Measurements from ENCODE around the gene MCTP1.

The MCTP1 gene

GRCh38 chr5:94661086-94661485, 623.8 kb downstream of the MCTP1 start:
- no peak overlapping the region for H3K4me3 ChIP-seq (ENCODE audit: low read depth, low read length)
- DNase-seq (ENCODE audit: low read depth) = no peak
- no peak for TF ChIP-seq CTCF (IDR thresholded peaks at IDR 0.05; ENCODE audit: insufficient read depth, low read depth, low read length, missing control alignments)

DNA sequence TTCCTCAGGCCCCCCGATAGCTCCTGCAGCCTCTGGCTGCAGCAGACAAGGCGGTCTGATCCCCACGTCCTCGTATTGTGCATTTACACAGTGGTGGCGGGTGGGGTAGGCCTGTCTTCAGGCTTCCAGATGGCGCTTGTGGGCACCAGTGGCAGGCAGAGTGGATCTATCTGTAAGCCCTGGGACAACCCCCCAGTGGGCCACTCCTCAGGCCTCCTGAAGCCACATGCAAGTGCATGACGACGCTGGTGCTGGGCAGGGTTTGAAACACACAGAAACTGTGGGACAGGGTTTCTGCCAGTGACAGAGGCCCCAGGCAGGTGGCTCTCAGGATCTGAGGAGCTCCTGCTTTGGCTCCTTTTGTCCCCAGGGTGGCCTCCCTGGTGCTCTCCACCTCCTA, 624.4 kb downstream of the MCTP1 start:
- TF ChIP-seq CTCF (IDR thresholded peaks at IDR 0.05; ENCODE audit: insufficient read depth, low read depth, low read length, missing control alignments) = no peak
- DNase-seq (ENCODE audit: low read depth) = no peak
- H3K4me3 ChIP-seq (ENCODE audit: low read depth, low read length) = no peak overlapping the region

DNA sequence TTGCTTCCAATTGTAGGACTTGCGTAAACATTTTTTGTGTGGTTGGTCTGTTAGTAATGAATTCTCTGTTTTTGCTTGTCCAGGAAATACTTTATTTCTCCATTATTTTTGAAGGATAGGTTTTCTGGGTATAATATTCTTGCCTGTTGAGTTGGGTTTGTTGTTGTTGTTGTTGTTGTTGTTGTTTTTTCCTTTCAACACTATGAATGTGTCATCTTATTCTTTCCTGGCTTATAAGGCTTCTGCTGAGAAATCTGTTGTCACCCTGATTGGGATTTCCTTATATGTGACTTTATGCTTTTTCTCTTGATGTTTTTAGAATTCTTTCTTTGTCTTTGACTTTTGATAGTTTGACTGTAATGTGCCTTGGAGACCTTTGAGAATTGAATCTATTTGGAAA, 626.6 kb downstream of the MCTP1 start:
- no peak overlapping the region for H3K4me3 ChIP-seq (ENCODE audit: low read depth, low read length)
- no peak for TF ChIP-seq CTCF (IDR thresholded peaks at IDR 0.05; ENCODE audit: insufficient read depth, low read depth, low read length, missing control alignments)
- DNase-seq (ENCODE audit: low read depth) = no peak
